SK-N-SH (cell line): ENCODE measurements around the gene CD83. TPM values are rescaled to one million over a fixed set of nuclear protein-coding genes. Genes with fewer than 3 reads are reported as not detected.

Experiments used
- CTCF ChIA-PET: fragments of 300-600, 350-600 bp; formaldehyde crosslinking; extraction: SDS; loops from one replicate; lab custom pipeline; 2021; lab: Yijun Ruan, JAX
- POLR2A ChIA-PET: fragments of 350-600 bp; sonication (Branson Sonifier 250); formaldehyde crosslinking; extraction: SDS; loops from one replicate; lab custom pipeline; 2020; ENCODE audit warnings: antibody characterized with exemption, inconsistent platforms; lab: Yijun Ruan, JAX
- DNase-seq: peaks from one replicate; pipeline ENCODE4 v3.0.0; 2012
- H2AFZ ChIP-seq: fragments of 200-600 bp; sonication (generic); 2 replicates; pipeline ENCODE4 v1.8.1; 2016; ENCODE audit warnings: antibody characterized with exemption, mild to moderate bottlenecking, low read depth
- H3F3A ChIP-seq: fragments of 200-600 bp; sonication (generic); replicated peaks from 2 replicates; pipeline ENCODE3; 2016; ENCODE audit warnings: antibody characterized with exemption, mild to moderate bottlenecking; ENCODE audit not compliant: insufficient read depth
- H3K27ac ChIP-seq, 2 experiments: fragments of 200-500 bp in 1 of 2; fragments of 200-600 bp in 1 of 2; sonication (Bioruptor generic) in 1 of 2; sonication (generic), shearing (Covaris generic) in 1 of 2; 2 replicates each; pipeline versions ENCODE4 v1.5.1 to v1.6.1; 2014 to 2016; ENCODE audit warnings: low read depth in 2 of 2, inconsistent platforms in 1 of 2, low read length in 1 of 2, mild to moderate bottlenecking in 1 of 2, mixed read lengths in 1 of 2
- H3K27me3 ChIP-seq: fragments of 200-600 bp; sonication (generic), shearing (Covaris generic); 2 replicates; pipeline ENCODE4 v1.6.1; 2016; ENCODE audit warnings: mixed run types; ENCODE audit not compliant: insufficient read depth
- H3K36me3 ChIP-seq, 2 experiments: fragments of 200-500 bp in 1 of 2; fragments of 200-600 bp in 1 of 2; sonication (Bioruptor generic) in 1 of 2; sonication (generic) in 1 of 2; replicated peaks in 1 of 2; 2 replicates each; pipeline versions ENCODE3 to v1.5.1; 2014 to 2016; ENCODE audit warnings: low read length in 1 of 2, mild to moderate bottlenecking in 1 of 2; ENCODE audit not compliant: insufficient read depth in 2 of 2, control insufficient read depth in 1 of 2
- H3K4me1 ChIP-seq, 2 experiments: fragments of 200-500 bp in 1 of 2; fragments of 200-600 bp in 1 of 2; sonication (Bioruptor generic) in 1 of 2; sonication (generic), shearing (Covaris generic) in 1 of 2; 2 replicates each; pipeline versions ENCODE4 v1.5.1 to v1.6.1; 2014 to 2016; ENCODE audit warnings: low read depth in 1 of 2, low read length in 1 of 2, mixed run types in 1 of 2; ENCODE audit not compliant: insufficient read depth in 2 of 2, control insufficient read depth in 1 of 2
- H3K4me2 ChIP-seq: fragments of 200-600 bp; sonication (generic), shearing (Covaris generic); 2 replicates; pipeline ENCODE4 v1.6.1; 2017; ENCODE audit warnings: mixed run types
- H3K4me3 ChIP-seq, 2 experiments: fragments of 200-500 bp in 1 of 2; fragments of 200-600 bp in 1 of 2; sonication (Bioruptor generic) in 1 of 2; sonication (generic), shearing (Covaris generic) in 1 of 2; 2 replicates each; pipeline versions ENCODE4 v1.5.1 to v1.8.1; 2014 to 2016; ENCODE audit warnings: low read depth in 2 of 2, inconsistent platforms in 1 of 2, low read length in 1 of 2, mild to moderate bottlenecking in 1 of 2, mixed read lengths in 1 of 2, moderate library complexity in 1 of 2
- H3K79me2 ChIP-seq: fragments of 200-600 bp; sonication (generic); 2 replicates; pipeline ENCODE4 v1.8.1; 2017; ENCODE audit warnings: mild to moderate bottlenecking; ENCODE audit not compliant: insufficient read depth
- H3K9ac ChIP-seq: fragments of 200-600 bp; sonication (generic); 2 replicates; pipeline ENCODE4 v1.6.1; 2017; ENCODE audit warnings: mixed run types
- H3K9me2 ChIP-seq: fragments of 200-600 bp; sonication (generic); 2 replicates; pipeline ENCODE4 v1.6.1; 2017; ENCODE audit warnings: mixed run types
- H3K9me3 ChIP-seq: fragments of 200-600 bp; sonication (generic); 2 replicates; pipeline ENCODE4 v1.6.1; 2017; ENCODE audit warnings: mixed run types, mild to moderate bottlenecking, moderate library complexity
- H4K20me1 ChIP-seq: fragments of 200-600 bp; sonication (generic); 2 replicates; pipeline ENCODE4 v1.6.1; 2017; ENCODE audit warnings: mild to moderate bottlenecking, mixed run types; ENCODE audit not compliant: insufficient read depth
- EP300 ChIP-seq, 2 experiments: IDR thresholded peaks; 2 replicates each; pipeline versions ENCODE4 v1.4.0 to v1.6.1; 2012; ENCODE audit warnings: borderline replicate concordance in 1 of 2, low read depth in 1 of 2, low read length in 1 of 2
- EZH2phosphoT487 ChIP-seq: fragments of 200-600 bp; sonication (generic); IDR thresholded peaks from 2 replicates; pipeline ENCODE4 v1.6.1; 2017; ENCODE audit warnings: low read depth, mixed run types, mild to moderate bottlenecking, antibody characterized with exemption, moderate library complexity, borderline replicate concordance
- FOSL2 ChIP-seq: IDR thresholded peaks from 2 replicates; pipeline ENCODE4 v1.4.0; 2012; ENCODE audit warnings: low read depth, mild to moderate bottlenecking, moderate library complexity, borderline replicate concordance
- FOXJ3 ChIP-seq: sonication (generic); formaldehyde crosslinking; IDR thresholded peaks from 2 replicates; pipeline ENCODE4 v1.5.1; 2020; ENCODE audit warnings: mild to moderate bottlenecking, missing genetic modification reagents
- GATA2 ChIP-seq: sonication (generic); formaldehyde crosslinking; IDR thresholded peaks from 2 replicates; pipeline ENCODE4 v1.5.0; 2020; ENCODE audit warnings: mild to moderate bottlenecking, missing genetic modification reagents
- JUND ChIP-seq: IDR thresholded peaks from 2 replicates; pipeline ENCODE4 v1.4.0; 2012
- MXI1 ChIP-seq: IDR thresholded peaks from 2 replicates; pipeline ENCODE4 v1.6.1; 2012; ENCODE audit warnings: mild to moderate bottlenecking, low read depth, low read length, improper control_type of control experiment
- NFIC ChIP-seq: IDR thresholded peaks from 2 replicates; pipeline ENCODE4 v1.4.0; 2012; ENCODE audit warnings: borderline replicate concordance
- RAD21 ChIP-seq: IDR thresholded peaks from 2 replicates; pipeline ENCODE4 v1.6.1; 2012; ENCODE audit warnings: mild to moderate bottlenecking, low read length
- RFX5 ChIP-seq: IDR thresholded peaks from 2 replicates; pipeline ENCODE4 v1.6.1; 2012; ENCODE audit warnings: mild to moderate bottlenecking, improper control_type of control experiment, low read length
- SMC3 ChIP-seq: IDR thresholded peaks from 2 replicates; pipeline ENCODE4 v1.6.1; 2012; ENCODE audit warnings: low read depth, low read length, improper control_type of control experiment
- TAF1 ChIP-seq: IDR thresholded peaks from 2 replicates; pipeline ENCODE4 v1.6.1; 2012; ENCODE audit warnings: low read depth, mild to moderate bottlenecking, low read length, moderate library complexity, borderline replicate concordance
- TEAD4 ChIP-seq: IDR thresholded peaks from 2 replicates; pipeline ENCODE4 v1.4.0; 2012; ENCODE audit warnings: mild to moderate bottlenecking, borderline replicate concordance; ENCODE audit not compliant: insufficient read depth
- YY1 ChIP-seq: IDR thresholded peaks from 2 replicates; pipeline ENCODE4 v1.4.0; 2012; ENCODE audit warnings: low read depth, mild to moderate bottlenecking
- WGBS: methylation state at CpG from one replicate; pipeline ENCODE4 v1.1.6; 2017; ENCODE audit warnings: low lambda C conversion rate; 5-methylcytosine and 5-hydroxymethylcytosine counted together
- polyA plus RNA-seq, 3 experiments: library from polyadenylated mRNA; depleted of rRNA; stranded (reverse); fragments of >200 nt; gene quantifications; 2 replicates each; pipeline ENCODE4 v1.2.3, GENCODE V29; 2012
- TF ChIP-seq, protein P1 (sequence below): IDR thresholded peaks from 2 replicates; pipeline ENCODE4 v1.4.0; 2012; ENCODE audit warnings: low read depth, borderline replicate concordance
- TF ChIP-seq, protein P2 (sequence below): fragments of 150-350 bp; IDR thresholded peaks from 2 replicates; pipeline ENCODE4 v1.6.1; 2016; ENCODE audit warnings: mild to moderate bottlenecking, low read depth, low read length

The CD83 gene
- polyA plus RNA-seq, 1 of the 3 experiments (the other 2 are of a cell fraction): 2.0 TPM

GRCh38 chr6:14121936-14122344 is 4.4 kb downstream of the CD83 start:
- ChIA-PET POLR2A (no interaction called here), CTCF (no interaction called here)
- Histone ChIP-seq H3K9me3 (no peaks in the 10 kb centered on the region), H3K27me3 (no peaks in the 10 kb centered on the region), H3K27ac (no peak overlapping the region), H3K9ac (no peak overlapping the region), H3K4me2 (no peak overlapping the region), H3K36me3 (no peaks in the 10 kb centered on the region), H3K9me2 (no peaks in the 10 kb centered on the region), H3F3A (no peaks in the 10 kb centered on the region), H2AFZ (no peak overlapping the region), H3K4me3 (no peak overlapping the region), H3K4me1 (peaks cover 0 to 10% of the 10 kb centered on the region in 2 experiments; a peak in 2 of 4 replicates), H3K79me2 (no peaks in the 10 kb centered on the region), H4K20me1 (no peaks in the 10 kb centered on the region)
- TF ChIP-seq, protein P1, sequence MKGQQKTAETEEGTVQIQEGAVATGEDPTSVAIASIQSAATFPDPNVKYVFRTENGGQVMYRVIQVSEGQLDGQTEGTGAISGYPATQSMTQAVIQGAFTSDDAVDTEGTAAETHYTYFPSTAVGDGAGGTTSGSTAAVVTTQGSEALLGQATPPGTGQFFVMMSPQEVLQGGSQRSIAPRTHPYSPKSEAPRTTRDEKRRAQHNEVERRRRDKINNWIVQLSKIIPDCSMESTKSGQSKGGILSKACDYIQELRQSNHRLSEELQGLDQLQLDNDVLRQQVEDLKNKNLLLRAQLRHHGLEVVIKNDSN: no peak
- TF ChIP-seq JUND (no peak), YY1 (no peak), RAD21 (no peak), EP300 (IDR thresholded peaks at IDR 0.05; ENCODE audit: borderline replicate concordance in 1 of 2, low read depth in 1 of 2, low read length in 1 of 2) (no peak), FOXJ3 (CRISPR knock-in tag) (no peak)
- no peak for DNase-seq
- 87% methylated on average over 4 of the region's 4 CpGs for WGBS

DNA sequence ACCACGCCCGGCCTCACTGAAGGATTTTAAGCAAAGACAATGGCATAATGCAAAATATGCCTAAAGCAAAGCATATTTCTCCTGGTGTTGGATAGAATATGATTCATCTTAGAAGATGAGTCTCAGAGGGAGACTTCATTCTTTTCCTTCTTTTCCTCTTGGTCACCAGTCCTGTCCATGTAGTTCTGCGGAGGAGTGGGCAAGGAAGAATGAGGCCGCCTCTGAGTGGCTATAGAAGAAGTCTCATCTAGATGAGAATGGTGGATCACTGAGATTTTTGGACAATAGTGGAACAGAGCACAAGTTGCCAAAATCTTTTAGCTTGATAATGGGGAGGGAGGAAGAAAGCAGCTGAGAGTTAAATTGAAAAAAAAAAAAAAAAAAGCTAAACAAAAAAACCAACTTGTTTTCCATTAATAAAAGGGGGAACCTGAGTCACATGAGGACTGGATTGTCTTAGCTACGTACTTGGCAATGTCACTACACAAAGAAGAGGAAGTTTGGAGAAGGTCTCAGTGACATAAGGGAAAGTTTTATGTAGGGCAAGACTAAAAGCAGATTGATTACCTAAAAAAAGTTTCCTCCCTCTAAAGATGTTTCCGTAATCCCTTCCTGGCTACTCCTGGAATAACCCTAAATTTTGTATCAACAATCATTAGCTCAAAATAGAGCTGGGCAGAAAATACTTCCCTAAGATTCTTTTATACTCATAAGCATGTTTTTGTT is 6.0 kb downstream of the CD83 start:
- no peak for TF ChIP-seq RFX5
- TF ChIP-seq TAF1: no peak
- TF ChIP-seq EZH2phosphoT487: no peak
- no peak for TF ChIP-seq NFIC
- no peak for TF ChIP-seq TEAD4
- TF ChIP-seq SMC3: no peak
- no peak; the same call in 1 of the 2 replicates for TF ChIP-seq FOSL2
- TF ChIP-seq, protein P2, sequence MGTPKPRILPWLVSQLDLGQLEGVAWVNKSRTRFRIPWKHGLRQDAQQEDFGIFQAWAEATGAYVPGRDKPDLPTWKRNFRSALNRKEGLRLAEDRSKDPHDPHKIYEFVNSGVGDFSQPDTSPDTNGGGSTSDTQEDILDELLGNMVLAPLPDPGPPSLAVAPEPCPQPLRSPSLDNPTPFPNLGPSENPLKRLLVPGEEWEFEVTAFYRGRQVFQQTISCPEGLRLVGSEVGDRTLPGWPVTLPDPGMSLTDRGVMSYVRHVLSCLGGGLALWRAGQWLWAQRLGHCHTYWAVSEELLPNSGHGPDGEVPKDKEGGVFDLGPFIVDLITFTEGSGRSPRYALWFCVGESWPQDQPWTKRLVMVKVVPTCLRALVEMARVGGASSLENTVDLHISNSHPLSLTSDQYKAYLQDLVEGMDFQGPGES: no peak
- TF ChIP-seq MXI1: no peak
- no peak for TF ChIP-seq GATA2 (CRISPR knock-in tag)
- no peak overlapping the region for H2AFZ ChIP-seq
- no peaks in the 10 kb centered on the region for H3F3A ChIP-seq
- no peaks in the 10 kb centered on the region for H3K79me2 ChIP-seq
- 91% methylated on average over 6 of the region's 6 CpGs for WGBS
- H3K4me1 ChIP-seq: peaks cover 3 to 4% of the 10 kb centered on the region in 2 experiments; a peak in 2 of 4 replicates
- no peak overlapping the region for H3K4me3 ChIP-seq
- H3K27me3 ChIP-seq: no peaks in the 10 kb centered on the region
- no peaks in the 10 kb centered on the region for H3K9me3 ChIP-seq
- H3K9me2 ChIP-seq: no peaks in the 10 kb centered on the region
- no peak overlapping the region for H3K9ac ChIP-seq
- ChIA-PET CTCF (no interaction called here), POLR2A (no interaction called here)
- DNase-seq: no peak
- H3K27ac ChIP-seq: no peak overlapping the region
- H3K36me3 ChIP-seq: no peaks in the 10 kb centered on the region
- H4K20me1 ChIP-seq: no peaks in the 10 kb centered on the region
- no peak overlapping the region for H3K4me2 ChIP-seq
